HG03280 (cell line): ENCODE data around the gene ILRUN.
"Not testable (repeated sequence)": the region's sequence is repeated elsewhere in the genome, so short reads cannot be mapped to it uniquely, and the experiment has no call there.

ENCODE experiments used
- ATAC-seq: cut with Tn5 transposase; IDR thresholded peaks from one replicate; pipeline ENCODE4 v1.9.1; 2021; ENCODE audit warnings: mild to moderate bottlenecking, moderate library complexity; ENCODE audit not compliant: unreplicated experiment

ILRUN gene

GRCh38 chr6:34697904-34698559, 1.5 kb upstream of the ILRUN start:
- ATAC-seq, result no peak

GRCh38 chr6:34697544-34697836, 923 bp upstream of the ILRUN start:
- no peak for ATAC-seq

DNA sequence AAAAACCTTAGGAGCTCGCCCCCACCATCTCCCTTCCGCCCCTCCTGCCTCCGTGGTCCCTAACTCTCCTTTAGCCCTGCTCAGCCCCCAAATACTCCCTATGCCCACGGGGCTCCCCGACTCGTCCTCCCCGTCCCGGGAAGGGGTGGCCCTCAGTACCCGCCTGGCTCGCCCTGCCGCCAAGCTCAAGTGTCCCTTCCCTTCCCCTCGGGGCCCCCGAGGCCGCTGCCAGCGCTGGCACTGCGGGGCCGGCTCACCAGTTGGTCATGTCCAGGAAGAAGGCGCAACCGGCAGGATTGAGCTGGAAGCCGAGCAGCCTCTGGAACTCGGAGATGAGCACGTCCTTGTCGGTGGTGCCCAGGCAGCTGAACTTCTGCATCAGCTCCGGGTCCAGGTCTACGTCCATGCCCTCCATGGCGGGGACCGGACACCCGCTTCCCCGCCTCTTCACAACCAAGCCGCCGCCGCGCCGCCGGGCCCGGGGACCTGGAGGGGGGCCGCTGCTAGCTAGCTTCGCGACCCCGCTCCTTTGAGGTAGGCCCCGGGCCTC, 303 bp downstream of the ILRUN start:
- ATAC-seq, result peak; percentile 26

DNA sequence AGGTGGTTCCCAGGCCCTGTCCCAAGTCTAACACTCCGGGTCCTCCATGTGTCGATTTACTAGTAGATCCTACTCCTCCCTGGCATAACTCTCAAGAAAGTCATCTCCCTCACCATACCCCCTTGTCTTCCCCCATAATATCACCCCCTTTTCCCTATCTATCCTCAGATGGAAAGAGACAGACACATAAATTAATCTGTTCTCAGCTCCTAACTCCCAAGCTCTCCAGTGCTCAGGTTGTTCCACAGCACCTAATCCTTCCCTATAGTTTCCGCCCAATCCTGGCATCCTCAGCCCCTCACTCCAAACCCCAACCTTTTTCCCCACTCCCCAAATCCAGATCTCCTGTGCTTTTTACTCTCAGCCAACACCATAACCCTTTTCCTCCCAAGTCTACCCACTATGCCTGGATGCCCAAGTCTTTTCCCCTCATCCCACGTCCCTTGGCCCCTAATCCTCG, 808 bp downstream of the ILRUN start:
- ATAC-seq, result no peak

DNA sequence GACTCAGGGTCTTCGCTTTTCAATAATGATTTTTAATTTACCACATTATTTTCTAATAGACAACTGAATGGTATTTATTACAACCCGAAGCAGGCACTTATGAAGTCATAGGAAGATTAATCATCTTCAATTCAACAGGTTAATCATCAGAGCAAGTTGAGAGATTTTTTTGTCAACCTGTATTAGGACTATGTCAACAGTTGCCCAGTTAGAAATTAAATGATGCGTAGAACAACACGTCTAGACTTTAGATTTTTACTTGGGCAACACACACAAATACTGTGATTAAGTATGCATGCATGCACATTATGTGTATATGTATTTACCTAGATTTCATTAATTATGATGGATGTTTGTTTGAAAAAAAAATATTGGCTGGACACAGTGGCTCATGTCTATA, 4.3 kb downstream of the ILRUN start:
- ATAC-seq, result no peak

- ATAC-seq, result no peak
Observed at GRCh38 chr6:34689742-34690141, 6.8 kb downstream of the ILRUN start.

DNA sequence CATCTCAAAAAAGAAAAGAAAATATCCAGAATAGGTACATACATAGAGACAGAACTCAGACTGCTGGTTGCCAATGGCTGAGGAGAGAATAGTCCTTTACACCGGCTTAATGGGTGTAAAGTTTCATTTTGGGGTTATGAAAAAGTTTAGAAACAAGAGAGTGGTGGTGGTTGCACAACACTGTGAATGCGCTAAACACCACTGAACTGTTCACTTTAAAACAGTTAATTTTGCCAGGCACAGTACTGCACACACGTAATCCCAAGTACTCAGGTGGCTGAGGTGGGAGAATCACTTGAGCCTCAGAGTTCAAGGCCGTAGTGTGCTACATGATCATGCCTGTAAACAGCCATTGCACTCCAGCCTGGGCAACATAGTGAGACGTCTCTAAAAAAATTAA, 7.6 kb downstream of the ILRUN start:
- ATAC-seq, result no peak

- no peak for ATAC-seq
Observed at GRCh38 chr6:34684919-34685318, 11.6 kb downstream of the ILRUN start.

DNA sequence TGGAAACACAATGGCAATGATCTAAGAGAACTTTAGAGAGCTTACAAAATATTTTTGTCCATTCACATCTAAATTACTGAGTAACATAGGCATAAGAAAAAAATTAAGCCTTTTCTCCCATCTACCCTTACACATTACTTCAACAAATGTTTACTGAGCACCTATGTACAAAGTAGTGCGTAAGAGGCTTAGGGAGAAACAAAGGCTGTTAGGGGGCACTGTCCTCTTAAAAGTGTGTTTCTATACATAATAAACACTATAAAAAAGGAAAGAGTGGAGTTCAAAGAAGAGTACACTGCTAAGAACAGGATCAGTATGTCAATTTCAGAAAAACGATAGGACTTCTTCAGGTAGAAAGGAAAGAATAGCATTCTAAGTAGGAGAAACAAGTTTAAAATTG, 12.2 kb downstream of the ILRUN start:
- ATAC-seq, result no peak

DNA sequence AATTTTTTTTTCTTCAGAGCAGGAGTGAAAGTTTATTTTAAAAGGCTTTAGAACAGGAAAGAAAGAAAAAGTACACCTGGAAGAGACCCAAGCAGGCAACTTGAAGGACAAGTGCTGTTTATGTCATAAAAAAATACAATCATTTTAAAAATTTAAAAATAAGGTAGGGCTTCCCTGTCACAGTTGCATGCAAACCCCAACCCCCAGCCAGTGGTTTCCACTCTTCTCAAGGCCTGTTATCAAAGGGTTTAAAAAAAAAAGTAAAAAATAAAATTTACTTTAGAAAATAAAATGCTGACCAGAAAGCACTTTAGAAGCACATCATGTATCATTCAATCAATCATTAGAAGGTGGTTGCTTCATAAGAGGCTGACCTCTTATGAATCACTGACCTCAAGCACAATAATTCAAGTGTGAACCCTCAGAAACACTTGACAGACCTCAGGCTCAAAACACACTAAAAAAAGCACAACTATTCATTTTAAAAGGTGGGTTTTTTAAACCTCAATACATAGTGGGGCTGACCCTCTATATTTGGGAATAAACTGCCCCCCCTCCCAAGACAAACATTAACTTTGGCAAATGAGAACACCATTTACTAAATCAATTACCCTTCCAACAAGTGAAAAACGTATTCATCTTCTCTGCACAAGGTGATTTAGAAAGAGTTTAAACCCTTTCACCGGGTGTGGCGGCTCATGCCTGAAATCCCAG, 15.6 kb downstream of the ILRUN start:
- no peak for ATAC-seq

- ATAC-seq, result not testable (repeated sequence)
Observed at GRCh38 chr6:34680313-34680712, 16.3 kb downstream of the ILRUN start.

DNA sequence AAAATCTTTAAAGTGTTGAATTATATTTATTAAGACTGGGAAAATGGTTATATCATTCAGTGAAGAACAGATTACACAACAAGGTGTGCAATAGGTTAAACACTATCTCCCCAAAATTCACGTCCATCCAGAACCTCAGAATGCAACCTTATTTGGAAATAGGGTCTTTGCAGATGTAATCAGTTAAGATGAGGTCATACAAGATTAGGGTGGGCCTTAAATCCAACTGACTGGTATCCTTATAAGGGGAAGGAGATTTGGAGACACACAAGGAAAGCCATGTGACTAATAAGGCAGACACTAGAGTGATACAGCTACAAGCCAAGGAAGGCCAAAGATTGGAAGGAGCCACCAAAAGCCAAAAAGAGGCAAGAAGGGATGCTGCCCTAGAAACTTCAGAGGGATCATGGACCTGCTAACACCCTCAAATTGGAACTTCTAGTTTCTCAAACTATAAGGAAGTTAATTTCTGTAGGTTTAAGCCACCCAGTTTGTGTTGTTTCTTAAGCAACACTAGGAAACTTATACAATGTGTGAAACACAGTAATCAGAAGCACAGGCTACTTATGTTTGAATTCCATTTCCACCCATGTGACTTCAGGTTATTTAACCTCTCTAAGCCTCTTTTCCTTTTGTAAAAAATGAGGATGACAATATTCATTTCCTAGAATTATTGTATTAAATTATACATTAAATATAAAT, 16.9 kb downstream of the ILRUN start:
- ATAC-seq, result no peak

DNA sequence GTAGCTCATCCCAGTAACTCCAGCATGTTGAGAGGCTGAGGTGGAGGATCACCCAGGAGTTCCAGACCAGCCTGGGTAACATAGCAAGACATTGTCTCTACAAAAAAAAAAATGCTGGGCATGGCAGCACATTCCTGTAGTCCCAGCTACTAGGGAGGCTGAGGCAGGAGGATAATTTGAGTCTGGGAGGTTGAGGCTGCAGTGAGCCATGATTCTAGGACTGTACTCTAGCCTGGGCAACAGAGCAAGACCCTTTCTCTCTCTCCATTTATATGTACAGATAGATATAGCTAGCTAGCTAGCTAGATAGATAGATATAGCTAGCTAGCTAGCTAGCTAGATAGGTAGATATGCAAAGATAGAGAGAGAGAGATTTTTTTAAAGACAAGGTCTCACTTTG, 20.4 kb downstream of the ILRUN start:
- no peak for ATAC-seq

GRCh38 chr6:34674930-34675329, 21.6 kb downstream of the ILRUN start:
- not testable (repeated sequence) for ATAC-seq

GRCh38 chr6:34674268-34674639, 22.3 kb downstream of the ILRUN start:
- no peak for ATAC-seq

GRCh38 chr6:34673064-34673463, 23.5 kb downstream of the ILRUN start:
- no peak for ATAC-seq

GRCh38 chr6:34672657-34673043, 23.9 kb downstream of the ILRUN start:
- ATAC-seq, result no peak

GRCh38 chr6:34671801-34672656, 24.5 kb downstream of the ILRUN start:
- peak; percentile 85 for ATAC-seq

DNA sequence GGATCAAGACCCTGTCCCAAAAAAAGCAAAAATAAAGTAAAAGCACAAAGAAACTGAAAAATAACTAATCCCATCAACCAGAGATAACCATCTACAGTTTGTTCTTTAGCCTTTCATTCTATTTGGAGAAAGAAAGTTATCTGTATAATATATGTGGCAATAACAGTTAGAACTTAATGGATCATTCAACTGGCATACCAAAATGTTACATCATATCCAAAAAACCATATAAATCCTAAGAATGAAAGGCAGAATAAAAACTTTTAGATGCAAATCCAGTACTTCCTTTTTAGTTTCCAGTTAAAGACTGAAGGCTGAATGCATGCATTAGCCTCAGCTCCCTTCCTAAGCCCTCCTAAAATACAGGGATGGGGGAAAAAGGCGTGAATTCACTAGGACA, 25.2 kb downstream of the ILRUN start:
- no peak for ATAC-seq

- ATAC-seq, result not testable (repeated sequence)
Observed at GRCh38 chr6:34668799-34669198, 27.8 kb downstream of the ILRUN start.
